SK-N-SH (cell line): ENCODE results near the gene OR10P1. TPM values are rescaled to one million over a fixed set of nuclear protein-coding genes. Genes with fewer than 3 reads are reported as not detected.
"Not testable (repeated sequence)": the region's sequence is repeated elsewhere in the genome, so short reads cannot be mapped to it uniquely, and the experiment has no call there.

Source experiments
- CTCF ChIA-PET: fragments of 300-600, 350-600 bp; formaldehyde crosslinking; extraction: SDS; loops from one replicate; lab custom pipeline; 2021; lab: Yijun Ruan, JAX
- POLR2A ChIA-PET: fragments of 350-600 bp; sonication (Branson Sonifier 250); formaldehyde crosslinking; extraction: SDS; loops from one replicate; lab custom pipeline; 2020; ENCODE audit warnings: antibody characterized with exemption, inconsistent platforms; lab: Yijun Ruan, JAX
- DNase-seq: peaks from one replicate; pipeline ENCODE4 v3.0.0; 2012
- H2AFZ ChIP-seq: fragments of 200-600 bp; sonication (generic); 2 replicates; pipeline ENCODE4 v1.8.1; 2016; ENCODE audit warnings: antibody characterized with exemption, mild to moderate bottlenecking, low read depth
- H3F3A ChIP-seq: fragments of 200-600 bp; sonication (generic); replicated peaks from 2 replicates; pipeline ENCODE3; 2016; ENCODE audit warnings: antibody characterized with exemption, mild to moderate bottlenecking; ENCODE audit not compliant: insufficient read depth
- H3K27ac ChIP-seq, 2 experiments: fragments of 200-500 bp in 1 of 2; fragments of 200-600 bp in 1 of 2; sonication (Bioruptor generic) in 1 of 2; sonication (generic), shearing (Covaris generic) in 1 of 2; 2 replicates each; pipeline versions ENCODE4 v1.5.1 to v1.6.1; 2014 to 2016; ENCODE audit warnings: low read depth in 2 of 2, inconsistent platforms in 1 of 2, low read length in 1 of 2, mild to moderate bottlenecking in 1 of 2, mixed read lengths in 1 of 2
- H3K27me3 ChIP-seq: fragments of 200-600 bp; sonication (generic), shearing (Covaris generic); 2 replicates; pipeline ENCODE4 v1.6.1; 2016; ENCODE audit warnings: mixed run types; ENCODE audit not compliant: insufficient read depth
- H3K36me3 ChIP-seq, 2 experiments: fragments of 200-500 bp in 1 of 2; fragments of 200-600 bp in 1 of 2; sonication (Bioruptor generic) in 1 of 2; sonication (generic) in 1 of 2; replicated peaks in 1 of 2; 2 replicates each; pipeline versions ENCODE3 to v1.5.1; 2014 to 2016; ENCODE audit warnings: low read length in 1 of 2, mild to moderate bottlenecking in 1 of 2; ENCODE audit not compliant: insufficient read depth in 2 of 2, control insufficient read depth in 1 of 2
- H3K4me1 ChIP-seq, 2 experiments: fragments of 200-500 bp in 1 of 2; fragments of 200-600 bp in 1 of 2; sonication (Bioruptor generic) in 1 of 2; sonication (generic), shearing (Covaris generic) in 1 of 2; 2 replicates each; pipeline versions ENCODE4 v1.5.1 to v1.6.1; 2014 to 2016; ENCODE audit warnings: low read depth in 1 of 2, low read length in 1 of 2, mixed run types in 1 of 2; ENCODE audit not compliant: insufficient read depth in 2 of 2, control insufficient read depth in 1 of 2
- H3K4me2 ChIP-seq: fragments of 200-600 bp; sonication (generic), shearing (Covaris generic); 2 replicates; pipeline ENCODE4 v1.6.1; 2017; ENCODE audit warnings: mixed run types
- H3K4me3 ChIP-seq, 2 experiments: fragments of 200-500 bp in 1 of 2; fragments of 200-600 bp in 1 of 2; sonication (Bioruptor generic) in 1 of 2; sonication (generic), shearing (Covaris generic) in 1 of 2; 2 replicates each; pipeline versions ENCODE4 v1.5.1 to v1.8.1; 2014 to 2016; ENCODE audit warnings: low read depth in 2 of 2, inconsistent platforms in 1 of 2, low read length in 1 of 2, mild to moderate bottlenecking in 1 of 2, mixed read lengths in 1 of 2, moderate library complexity in 1 of 2
- H3K79me2 ChIP-seq: fragments of 200-600 bp; sonication (generic); 2 replicates; pipeline ENCODE4 v1.8.1; 2017; ENCODE audit warnings: mild to moderate bottlenecking; ENCODE audit not compliant: insufficient read depth
- H3K9ac ChIP-seq: fragments of 200-600 bp; sonication (generic); 2 replicates; pipeline ENCODE4 v1.6.1; 2017; ENCODE audit warnings: mixed run types
- H3K9me2 ChIP-seq: fragments of 200-600 bp; sonication (generic); 2 replicates; pipeline ENCODE4 v1.6.1; 2017; ENCODE audit warnings: mixed run types
- H3K9me3 ChIP-seq: fragments of 200-600 bp; sonication (generic); 2 replicates; pipeline ENCODE4 v1.6.1; 2017; ENCODE audit warnings: mixed run types, mild to moderate bottlenecking, moderate library complexity
- H4K20me1 ChIP-seq: fragments of 200-600 bp; sonication (generic); 2 replicates; pipeline ENCODE4 v1.6.1; 2017; ENCODE audit warnings: mild to moderate bottlenecking, mixed run types; ENCODE audit not compliant: insufficient read depth
- ELF1 ChIP-seq: IDR thresholded peaks from 2 replicates; pipeline ENCODE4 v1.4.0; 2012
- EP300 ChIP-seq, 2 experiments: IDR thresholded peaks; 2 replicates each; pipeline versions ENCODE4 v1.4.0 to v1.6.1; 2012; ENCODE audit warnings: borderline replicate concordance in 1 of 2, low read depth in 1 of 2, low read length in 1 of 2
- EZH2phosphoT487 ChIP-seq: fragments of 200-600 bp; sonication (generic); IDR thresholded peaks from 2 replicates; pipeline ENCODE4 v1.6.1; 2017; ENCODE audit warnings: low read depth, mixed run types, mild to moderate bottlenecking, antibody characterized with exemption, moderate library complexity, borderline replicate concordance
- FOXM1 ChIP-seq: IDR thresholded peaks from 2 replicates; pipeline ENCODE4 v1.4.0; 2012; ENCODE audit warnings: low read depth, mild to moderate bottlenecking
- GATA2 ChIP-seq: sonication (generic); formaldehyde crosslinking; IDR thresholded peaks from 2 replicates; pipeline ENCODE4 v1.5.0; 2020; ENCODE audit warnings: mild to moderate bottlenecking, missing genetic modification reagents
- MAX ChIP-seq: IDR thresholded peaks from 2 replicates; pipeline ENCODE4 v1.4.0; 2012; ENCODE audit warnings: low read depth
- NFIC ChIP-seq: IDR thresholded peaks from 2 replicates; pipeline ENCODE4 v1.4.0; 2012; ENCODE audit warnings: borderline replicate concordance
- SIN3A ChIP-seq: IDR thresholded peaks from 2 replicates; pipeline ENCODE4 v1.6.1; 2012; ENCODE audit warnings: low read depth, mild to moderate bottlenecking, low read length, moderate library complexity, borderline replicate concordance
- TCF12 ChIP-seq: IDR thresholded peaks from 2 replicates; pipeline ENCODE4 v1.4.0; 2012
- TEAD4 ChIP-seq: IDR thresholded peaks from 2 replicates; pipeline ENCODE4 v1.4.0; 2012; ENCODE audit warnings: mild to moderate bottlenecking, borderline replicate concordance; ENCODE audit not compliant: insufficient read depth
- USF2 ChIP-seq: fragments of 150-350 bp; IDR thresholded peaks from 2 replicates; pipeline ENCODE4 v1.6.1; 2017; ENCODE audit warnings: antibody characterized with exemption, low read length, low read depth, borderline replicate concordance
- WGBS: methylation state at CpG from one replicate; pipeline ENCODE4 v1.1.6; 2017; ENCODE audit warnings: low lambda C conversion rate; 5-methylcytosine and 5-hydroxymethylcytosine counted together
- polyA plus RNA-seq, 3 experiments: library from polyadenylated mRNA; depleted of rRNA; stranded (reverse); fragments of >200 nt; gene quantifications; 2 replicates each; pipeline ENCODE4 v1.2.3, GENCODE V29; 2012
- TF ChIP-seq, protein P1 (sequence below): fragments of 150-350 bp; IDR thresholded peaks from 2 replicates; pipeline ENCODE4 v1.6.1; 2016; ENCODE audit warnings: mild to moderate bottlenecking, low read depth, low read length

The OR10P1 gene
- not detected in 2 replicates for polyA plus RNA-seq (2012; rRNA removed)
- not detected in 2 replicates for polyA plus RNA-seq (2012; cell fraction: cytosol; rRNA removed)
- polyA plus RNA-seq (2012; cell fraction: nucleus; rRNA removed): not detected in 2 replicates

GRCh38 chr12:55636853-55637252 is at the start of gene OR10P1:
Gene OR10P1 (plus strand): TSS chr12:55636892. CDS start chr12:55636892, 0 bp downstream.
- Histone ChIP-seq H3K4me1 (peaks cover 0 to 3% of the 10 kb centered on the region in 2 experiments; a peak in 1 of 4 replicates), H3K4me2 (no peak within 1 kb of the TSS), H3K27ac (no peak within 1 kb of the TSS), H3K9ac (no peak within 1 kb of the TSS), H3K9me3 (no peaks in the 10 kb centered on the region), H4K20me1 (no peaks in the 10 kb centered on the region), H2AFZ (no peak within 1 kb of the TSS), H3K27me3 (peaks cover 77% of the 10 kb centered on the region), H3F3A (no peaks in the 10 kb centered on the region), H3K79me2 (no peaks in the 10 kb centered on the region), H3K36me3 (no peaks in the 10 kb centered on the region), H3K9me2 (no peaks in the 10 kb centered on the region), H3K4me3 (no peak within 1 kb of the TSS)
- TF ChIP-seq ELF1 (no peak), USF2 (no peak)
- no peak for DNase-seq
- 12% methylated on average over 6 of the region's 6 CpGs for WGBS
- ChIA-PET CTCF (no interaction called here), POLR2A (no interaction called here)

- WGBS: 40% methylated on average over 6 of the region's 12 CpGs
Measured at GRCh38 chr12:55590152-55590551, 46.5 kb upstream of the OR10P1 start.

GRCh38 chr12:55607821-55608594 is 28.7 kb upstream of the OR10P1 start:
- 5% methylated on average over 8 of the region's 8 CpGs for WGBS
- H3K9ac ChIP-seq: no peak overlapping the region
- H3K79me2 ChIP-seq: no peaks in the 10 kb centered on the region
- H3K27me3 ChIP-seq: no peaks in the 10 kb centered on the region
- H3K9me2 ChIP-seq: no peaks in the 10 kb centered on the region
- no peaks in the 10 kb centered on the region for H3F3A ChIP-seq
- no peaks in the 10 kb centered on the region for H3K4me1 ChIP-seq
- H3K27ac ChIP-seq: no peak overlapping the region
- ChIA-PET CTCF (interaction anchor here (0.9 to 1.7 kb wide), 3 partner anchors 11 to 419 kb away, joined by 3 to 8 read pairs (median 3); no protein-coding TSS in a partner anchor), POLR2A (no interaction called here)
- DNase-seq: no peak
- H3K36me3 ChIP-seq: no peaks in the 10 kb centered on the region
- H3K4me2 ChIP-seq: no peak overlapping the region
- no peaks in the 10 kb centered on the region for H4K20me1 ChIP-seq
- H3K9me3 ChIP-seq: no peaks in the 10 kb centered on the region
- no peak overlapping the region for H2AFZ ChIP-seq
- TF ChIP-seq MAX (no peak), TEAD4 (no peak), NFIC (no peak), GATA2 (CRISPR knock-in tag) (no peak), FOXM1 (no peak), EP300 (IDR thresholded peaks at IDR 0.05; ENCODE audit: borderline replicate concordance in 1 of 2, low read depth in 1 of 2, low read length in 1 of 2) (no peak), SIN3A (no peak), EZH2phosphoT487 (no peak), TCF12 (no peak), ELF1 (no peak)
- TF ChIP-seq, protein P1, sequence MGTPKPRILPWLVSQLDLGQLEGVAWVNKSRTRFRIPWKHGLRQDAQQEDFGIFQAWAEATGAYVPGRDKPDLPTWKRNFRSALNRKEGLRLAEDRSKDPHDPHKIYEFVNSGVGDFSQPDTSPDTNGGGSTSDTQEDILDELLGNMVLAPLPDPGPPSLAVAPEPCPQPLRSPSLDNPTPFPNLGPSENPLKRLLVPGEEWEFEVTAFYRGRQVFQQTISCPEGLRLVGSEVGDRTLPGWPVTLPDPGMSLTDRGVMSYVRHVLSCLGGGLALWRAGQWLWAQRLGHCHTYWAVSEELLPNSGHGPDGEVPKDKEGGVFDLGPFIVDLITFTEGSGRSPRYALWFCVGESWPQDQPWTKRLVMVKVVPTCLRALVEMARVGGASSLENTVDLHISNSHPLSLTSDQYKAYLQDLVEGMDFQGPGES: no peak
- H3K4me3 ChIP-seq: no peak overlapping the region

More at GRCh38 chr12:55590152-55590551, 46.5 kb upstream of the OR10P1 start:
- H3K27ac ChIP-seq, H3K4me2 ChIP-seq, H4K20me1 ChIP-seq, CTCF ChIA-PET, POLR2A ChIA-PET, H3K36me3 ChIP-seq, H3K79me2 ChIP-seq, H3F3A ChIP-seq, H3K4me1 ChIP-seq, H2AFZ ChIP-seq, H3K9ac ChIP-seq, H3K9me2 ChIP-seq, H3K4me3 ChIP-seq, H3K9me3 ChIP-seq, H3K27me3 ChIP-seq, DNase-seq: not testable (repeated sequence)
